Mesenchymal stem cell (in vitro differentiated cells and primary cell): Measurements from ENCODE around the gene TTLL8.

Source experiments
- DNase-seq: peaks from one replicate; pipeline ENCODE4 v3.0.0-alpha.2; 2013
- H2AFZ ChIP-seq: one replicate; pipeline ENCODE4 v1.6.1; 2013; ENCODE audit warnings: low read depth, mild to moderate bottlenecking, control low read depth, inconsistent platforms, low read length, moderate library complexity
- H2AK5ac ChIP-seq: 2 replicates; pipeline ENCODE4 v1.6.1; 2013; ENCODE audit warnings: low read length, moderate library complexity, mild to moderate bottlenecking, inconsistent platforms; ENCODE audit not compliant: severe bottlenecking
- H2BK120ac ChIP-seq: one replicate; pipeline ENCODE4 v1.6.1; 2013; ENCODE audit warnings: low read depth, mild to moderate bottlenecking, inconsistent platforms, low read length, moderate library complexity
- H2BK12ac ChIP-seq, 2 experiments: one replicate each; pipeline ENCODE4 v1.6.1; 2013; ENCODE audit warnings: inconsistent platforms in 2 of 2, low read length in 2 of 2, mild to moderate bottlenecking in 2 of 2, moderate library complexity in 2 of 2, control low read depth in 1 of 2
- H2BK15ac ChIP-seq: one replicate; pipeline ENCODE4 v1.6.1; 2013; ENCODE audit warnings: mild to moderate bottlenecking, low read depth, inconsistent platforms; ENCODE audit not compliant: poor library complexity, severe bottlenecking
- H2BK5ac ChIP-seq: 2 replicates; pipeline ENCODE4 v1.6.1; 2013; ENCODE audit warnings: low read depth, mild to moderate bottlenecking, low read length, control low read depth, inconsistent platforms; ENCODE audit not compliant: poor library complexity, severe bottlenecking
- H3K14ac ChIP-seq, 2 experiments: one replicate each; pipeline ENCODE4 v1.6.1; 2013; ENCODE audit warnings: inconsistent platforms in 2 of 2, low read length in 2 of 2, control low read depth in 1 of 2, mild to moderate bottlenecking in 1 of 2, moderate library complexity in 1 of 2
- H3K18ac ChIP-seq, 2 experiments: one replicate each; pipeline ENCODE4 v1.6.1; 2013; ENCODE audit warnings: inconsistent platforms in 2 of 2, low read length in 2 of 2, control low read depth in 1 of 2, low read depth in 1 of 2, mild to moderate bottlenecking in 1 of 2
- H3K23ac ChIP-seq, 2 experiments: one replicate each; pipeline ENCODE4 v1.6.1; 2013; ENCODE audit warnings: inconsistent platforms in 2 of 2, low read length in 2 of 2, mild to moderate bottlenecking in 2 of 2, moderate library complexity in 2 of 2, control low read depth in 1 of 2
- H3K27ac ChIP-seq: 2 replicates; pipeline ENCODE4 v1.5.1; 2013; ENCODE audit warnings: mild to moderate bottlenecking, moderate library complexity, low read length, control low read depth, inconsistent platforms; ENCODE audit not compliant: poor library complexity, severe bottlenecking
- H3K27me3 ChIP-seq, 2 experiments: 2 replicates each; pipeline versions ENCODE4 v1.6.1 to v1.7.0; 2013; ENCODE audit warnings: low read length in 2 of 2, mild to moderate bottlenecking in 2 of 2, moderate library complexity in 2 of 2, control low read depth in 1 of 2, inconsistent platforms in 1 of 2; ENCODE audit not compliant: control insufficient read depth in 1 of 2, insufficient read depth in 1 of 2
- H3K36me3 ChIP-seq, 2 experiments: 2 replicates each; pipeline versions ENCODE4 v1.6.1 to v1.7.0; 2013; ENCODE audit warnings: low read length in 2 of 2, control low read depth in 1 of 2, inconsistent platforms in 1 of 2, low read depth in 1 of 2, mild to moderate bottlenecking in 1 of 2; ENCODE audit not compliant: insufficient read depth in 2 of 2, control insufficient read depth in 1 of 2
- H3K4ac ChIP-seq, 2 experiments: one replicate each; pipeline ENCODE4 v1.6.1; 2013; ENCODE audit warnings: inconsistent platforms in 2 of 2, low read length in 2 of 2, mild to moderate bottlenecking in 2 of 2, moderate library complexity in 2 of 2, control low read depth in 1 of 2, low read depth in 1 of 2
- H3K4me1 ChIP-seq: 2 replicates; pipeline ENCODE4 v1.6.1; 2013; ENCODE audit warnings: low read depth, low read length, control low read depth; ENCODE audit not compliant: control insufficient read depth, insufficient read depth
- H3K4me2 ChIP-seq: 2 replicates; pipeline ENCODE4 v1.6.1; 2013; ENCODE audit warnings: low read length, mild to moderate bottlenecking, inconsistent platforms; ENCODE audit not compliant: poor library complexity, severe bottlenecking
- H3K4me3 ChIP-seq, 2 experiments: 2 replicates each; pipeline versions ENCODE4 v1.5.1 to v1.7.0; 2013; ENCODE audit warnings: low read length in 2 of 2, mild to moderate bottlenecking in 2 of 2, control low read depth in 1 of 2, low read depth in 1 of 2; ENCODE audit not compliant: insufficient read depth in 1 of 2
- H3K79me1 ChIP-seq: replicated peaks from 2 replicates; pipeline ENCODE4 v1.6.1; 2013; ENCODE audit warnings: mild to moderate bottlenecking, control low read depth, low read length, inconsistent platforms; ENCODE audit not compliant: poor library complexity, severe bottlenecking
- H3K9ac ChIP-seq: 2 replicates; pipeline ENCODE4 v1.7.0; 2013; ENCODE audit warnings: mild to moderate bottlenecking, low read length, moderate library complexity
- H3K9me3 ChIP-seq: 2 replicates; pipeline ENCODE4 v1.7.0; 2013; ENCODE audit warnings: mild to moderate bottlenecking, low read length; ENCODE audit not compliant: control insufficient read depth
- H4K8ac ChIP-seq: one replicate; pipeline ENCODE4 v1.6.1; 2013; ENCODE audit warnings: inconsistent platforms, mild to moderate bottlenecking, low read length, moderate library complexity
- H4K91ac ChIP-seq: one replicate; pipeline ENCODE4 v1.6.1; 2013; ENCODE audit warnings: mild to moderate bottlenecking, low read length, inconsistent platforms
- WGBS: methylation state at CpG from one replicate; pipeline ENCODE4 v1.1.7; 2013; ENCODE audit warnings: mixed read lengths; 5-methylcytosine and 5-hydroxymethylcytosine counted together

TTLL8 gene

GRCh38 chr22:50091092-50091768 is 33.1 kb upstream of the TTLL8 start:
- H2AK5ac ChIP-seq = no peak overlapping the region
- no peak overlapping the region for H3K4me2 ChIP-seq
- peaks cover 0 to 58% of the 10 kb centered on the region in 2 experiments for H3K27me3 ChIP-seq
- H3K9me3 ChIP-seq = no peaks in the 10 kb centered on the region
- no peak overlapping the region for H3K4ac ChIP-seq
- no peak overlapping the region for H3K18ac ChIP-seq
- H3K4me1 ChIP-seq = no peaks in the 10 kb centered on the region
- H3K23ac ChIP-seq = no peak overlapping the region
- H3K36me3 ChIP-seq = no peaks in the 10 kb centered on the region
- no peak overlapping the region for H2BK120ac ChIP-seq
- no peak overlapping the region for H2AFZ ChIP-seq
- H4K8ac ChIP-seq = no peak overlapping the region
- no peak overlapping the region for H3K9ac ChIP-seq
- no peak overlapping the region for H3K4me3 ChIP-seq
- 92% methylated on average over 29 of the region's 29 CpGs for WGBS
- DNase-seq = no peak
- H3K14ac ChIP-seq = no peak overlapping the region
- no peak overlapping the region for H2BK5ac ChIP-seq
- no peak overlapping the region for H2BK15ac ChIP-seq
- no peaks in the 10 kb centered on the region for H3K79me1 ChIP-seq
- no peak overlapping the region for H4K91ac ChIP-seq
- H3K27ac ChIP-seq = no peak overlapping the region
- no peak overlapping the region for H2BK12ac ChIP-seq

- no peaks in the 10 kb centered on the region for H3K9me3 ChIP-seq
- H3K4me3 ChIP-seq = no peak overlapping the region
- no peaks in the 10 kb centered on the region for H3K4me1 ChIP-seq
- no peak overlapping the region for H3K4ac ChIP-seq
- peaks cover 1 to 52% of the 10 kb centered on the region in 2 experiments for H3K27me3 ChIP-seq
- 96% methylated on average over 22 of the region's 22 CpGs for WGBS
- H2BK120ac ChIP-seq = no peak overlapping the region
- H3K4me2 ChIP-seq = no peak overlapping the region
- DNase-seq = no peak
- no peak overlapping the region for H2BK15ac ChIP-seq
- H4K91ac ChIP-seq = no peak overlapping the region
- no peak overlapping the region for H4K8ac ChIP-seq
- H3K36me3 ChIP-seq = no peaks in the 10 kb centered on the region
- H2BK12ac ChIP-seq = no peak overlapping the region
- H3K23ac ChIP-seq = no peak overlapping the region
- H3K18ac ChIP-seq = no peak overlapping the region
- H2AK5ac ChIP-seq = no peak overlapping the region
- no peak overlapping the region for H2BK5ac ChIP-seq
- no peaks in the 10 kb centered on the region for H3K79me1 ChIP-seq
- H3K14ac ChIP-seq = no peak overlapping the region
- no peak overlapping the region for H2AFZ ChIP-seq
- no peak overlapping the region for H3K9ac ChIP-seq
- H3K27ac ChIP-seq = no peak overlapping the region
Measured at GRCh38 chr22:50090412-50090714, 32.3 kb upstream of the TTLL8 start.

- H3K4me1 ChIP-seq = no peaks in the 10 kb centered on the region
- no peak within 1 kb of the TSS for H2AFZ ChIP-seq
- H3K14ac ChIP-seq = no peak within 1 kb of the TSS
- no peak within 1 kb of the TSS for H2BK120ac ChIP-seq
- no peak within 1 kb of the TSS for H2BK15ac ChIP-seq
- no peak within 1 kb of the TSS for H4K8ac ChIP-seq
- DNase-seq = no peak
- H3K27me3 ChIP-seq = peaks cover 6 to 49% of the 10 kb centered on the region in 2 experiments
- H2AK5ac ChIP-seq = no peak within 1 kb of the TSS
- no peak within 1 kb of the TSS for H4K91ac ChIP-seq
- no peak within 1 kb of the TSS for H3K27ac ChIP-seq
- H2BK5ac ChIP-seq = no peak within 1 kb of the TSS
- no peak within 1 kb of the TSS for H3K4me3 ChIP-seq
- no peak within 1 kb of the TSS for H3K23ac ChIP-seq
- no peak within 1 kb of the TSS for H3K18ac ChIP-seq
- H3K79me1 ChIP-seq = no peaks in the 10 kb centered on the region
- H3K9ac ChIP-seq = no peak within 1 kb of the TSS
- WGBS = 82% methylated on average over 81 of the region's 83 CpGs
- no peak within 1 kb of the TSS for H2BK12ac ChIP-seq
- no peak within 1 kb of the TSS for H3K4ac ChIP-seq
- no peak within 1 kb of the TSS for H3K4me2 ChIP-seq
- H3K36me3 ChIP-seq = no peaks in the 10 kb centered on the region
- H3K9me3 ChIP-seq = no peaks in the 10 kb centered on the region
Measured at GRCh38 chr22:50089682-50090411, 31.7 kb upstream of the TTLL8 start, which contains the start of gene MOV10L1. TSS of gene MOV10L1 (plus strand) at chr22:50090006. CDS start at chr22:50090089, 83 bp downstream.

GRCh38 chr22:50089231-50089630 is 31.1 kb upstream of the TTLL8 start:
- no peak overlapping the region for H2BK5ac ChIP-seq
- peaks cover 2% of the 10 kb centered on the region for H3K4me1 ChIP-seq
- H2AK5ac ChIP-seq = no peak overlapping the region
- H3K4me3 ChIP-seq = no peak overlapping the region
- no peak overlapping the region for H2BK15ac ChIP-seq
- H3K27me3 ChIP-seq = peaks cover 12 to 47% of the 10 kb centered on the region in 2 experiments
- H2BK12ac ChIP-seq = no peak overlapping the region
- H3K4ac ChIP-seq = no peak overlapping the region
- 95% methylated on average over 11 of the region's 11 CpGs for WGBS
- H4K91ac ChIP-seq = no peak overlapping the region
- no peaks in the 10 kb centered on the region for H3K9me3 ChIP-seq
- no peak overlapping the region for H3K23ac ChIP-seq
- H4K8ac ChIP-seq = no peak overlapping the region
- H3K36me3 ChIP-seq = no peaks in the 10 kb centered on the region
- H3K4me2 ChIP-seq = no peak overlapping the region
- H2AFZ ChIP-seq = no peak overlapping the region
- no peaks in the 10 kb centered on the region for H3K79me1 ChIP-seq
- no peak overlapping the region for H3K18ac ChIP-seq
- no peak overlapping the region for H3K27ac ChIP-seq
- H3K9ac ChIP-seq = no peak overlapping the region
- no peak overlapping the region for H2BK120ac ChIP-seq
- H3K14ac ChIP-seq = no peak overlapping the region
- DNase-seq = no peak
